HEK293 (cell line): ENCODE data around the gene SUSD3.

Experiments used
- CTCF ChIA-PET: fragments of 350-600 bp; formaldehyde crosslinking; extraction: SDS; loops from one replicate; lab custom pipeline; 2021; ENCODE audit warnings: antibody characterized with exemption; lab: Yijun Ruan, JAX
- POLR2A ChIA-PET: fragments of 300-600 bp; formaldehyde crosslinking; extraction: SDS; loops from one replicate; lab custom pipeline; 2020; ENCODE audit warnings: antibody characterized with exemption, inconsistent platforms; lab: Yijun Ruan, JAX
- H3K27ac ChIP-seq: fragments of 200-500 bp; sonication (Bioruptor generic); 2 replicates; pipeline ENCODE4 v1.5.1; 2014; ENCODE audit warnings: low read depth, low read length, control low read depth, inconsistent platforms; ENCODE audit errors: extremely low read depth
- H3K36me3 ChIP-seq, 2 experiments: fragments of 200-500 bp in 1 of 2; sonication (Bioruptor generic) in 1 of 2; 1 replicate in 1 of 2; 2 replicates in 1 of 2; pipeline ENCODE4 v1.5.1; 2014 to 2017; ENCODE audit warnings: inconsistent platforms in 2 of 2, low read length in 2 of 2; ENCODE audit not compliant: control insufficient read depth in 2 of 2, insufficient read depth in 1 of 2
- H3K4me1 ChIP-seq: fragments of 200-500 bp; sonication (Bioruptor generic); 2 replicates; pipeline ENCODE4 v1.5.1; 2014; ENCODE audit warnings: mild to moderate bottlenecking, low read length, inconsistent platforms; ENCODE audit not compliant: control insufficient read depth, insufficient read depth
- H3K4me3 ChIP-seq: 2 replicates; pipeline ENCODE4 v1.5.1; 2011; ENCODE audit warnings: low read depth, mild to moderate bottlenecking, control low read depth, low read length, moderate library complexity
- H3K9me3 ChIP-seq: fragments of 200-500 bp; sonication (Bioruptor generic); 2 replicates; pipeline ENCODE4 v1.5.1; 2014; ENCODE audit warnings: low read depth, low read length, inconsistent platforms; ENCODE audit not compliant: control insufficient read depth, insufficient read depth
- BCL11B ChIP-seq: fragments of 450-650 bp; formaldehyde crosslinking; IDR thresholded peaks from 2 replicates; pipeline ENCODE4 v1.5.1; 2016; ENCODE audit warnings: low read depth, missing biosample characterization, missing genetic modification characterization
- OSR2 ChIP-seq: fragments of 450-650 bp; formaldehyde crosslinking; IDR thresholded peaks from 2 replicates; pipeline ENCODE4 v1.5.1; 2016; ENCODE audit warnings: missing biosample characterization, missing genetic modification characterization
- PRDM1 ChIP-seq: fragments of 450-650 bp; formaldehyde crosslinking; IDR thresholded peaks from 2 replicates; pipeline ENCODE4; 2016; ENCODE audit warnings: missing biosample characterization, missing genetic modification characterization
- SCRT1 ChIP-seq: fragments of 450-650 bp; formaldehyde crosslinking; IDR thresholded peaks from 2 replicates; pipeline ENCODE4 v1.5.1; 2016; ENCODE audit warnings: missing biosample characterization, missing genetic modification characterization, borderline replicate concordance
- ZBTB21 ChIP-seq: fragments of 450-650 bp; formaldehyde crosslinking; IDR thresholded peaks from 2 replicates; pipeline ENCODE4 v1.5.1; 2017; ENCODE audit warnings: missing biosample characterization, missing genetic modification characterization
- ZEB2 ChIP-seq: fragments of 450-650 bp; formaldehyde crosslinking; IDR thresholded peaks from 2 replicates; pipeline ENCODE4 v1.5.1; 2016; ENCODE audit warnings: missing biosample characterization, missing genetic modification characterization
- ZFP69B ChIP-seq: fragments of 450-650 bp; formaldehyde crosslinking; IDR thresholded peaks from 2 replicates; pipeline ENCODE4 v1.5.1; 2016; ENCODE audit warnings: missing biosample characterization, missing genetic modification characterization
- ZNF138 ChIP-seq: fragments of 450-650 bp; formaldehyde crosslinking; IDR thresholded peaks from 2 replicates; pipeline ENCODE4 v1.5.1; 2016; ENCODE audit warnings: missing biosample characterization, missing genetic modification characterization, borderline replicate concordance
- ZNF23 ChIP-seq: fragments of 450-650 bp; formaldehyde crosslinking; IDR thresholded peaks from 2 replicates; pipeline ENCODE4 v1.5.1; 2016; ENCODE audit warnings: missing biosample characterization, missing genetic modification characterization, borderline replicate concordance
- ZNF404 ChIP-seq: fragments of 450-650 bp; formaldehyde crosslinking; IDR thresholded peaks from 2 replicates; pipeline ENCODE4 v1.5.1; 2017; ENCODE audit warnings: missing biosample characterization, missing genetic modification characterization
- ZNF600 ChIP-seq: fragments of 450-650 bp; formaldehyde crosslinking; IDR thresholded peaks from 2 replicates; pipeline ENCODE4 v1.5.1; 2016; ENCODE audit warnings: missing biosample characterization, missing genetic modification characterization
- ZNF747 ChIP-seq: fragments of 450-650 bp; formaldehyde crosslinking; IDR thresholded peaks from 2 replicates; pipeline ENCODE4 v1.5.1; 2016; ENCODE audit warnings: missing biosample characterization, missing genetic modification characterization
- ZNF791 ChIP-seq: fragments of 450-650 bp; formaldehyde crosslinking; IDR thresholded peaks from 2 replicates; pipeline ENCODE4 v1.5.1; 2016; ENCODE audit warnings: missing biosample characterization, missing genetic modification characterization
- TF ChIP-seq, protein P1 (sequence below): fragments of 450-650 bp; formaldehyde crosslinking; IDR thresholded peaks from 2 replicates; pipeline ENCODE4 v1.5.1; 2016; ENCODE audit warnings: missing biosample characterization, missing genetic modification characterization
- TF ChIP-seq, protein P2 (sequence below): fragments of 450-650 bp; formaldehyde crosslinking; IDR thresholded peaks from 2 replicates; pipeline ENCODE4 v1.5.1; 2017; ENCODE audit warnings: missing biosample characterization, missing genetic modification characterization
- TF ChIP-seq, protein P3 (sequence below): fragments of 450-650 bp; formaldehyde crosslinking; IDR thresholded peaks from 2 replicates; pipeline ENCODE4 v1.5.1; 2016; ENCODE audit warnings: missing biosample characterization, missing genetic modification characterization
- TF ChIP-seq, protein P4 (sequence below): fragments of 450-650 bp; formaldehyde crosslinking; IDR thresholded peaks from 2 replicates; pipeline ENCODE4 v1.5.1; 2016; ENCODE audit warnings: missing biosample characterization, missing genetic modification characterization

SUSD3 gene

DNA sequence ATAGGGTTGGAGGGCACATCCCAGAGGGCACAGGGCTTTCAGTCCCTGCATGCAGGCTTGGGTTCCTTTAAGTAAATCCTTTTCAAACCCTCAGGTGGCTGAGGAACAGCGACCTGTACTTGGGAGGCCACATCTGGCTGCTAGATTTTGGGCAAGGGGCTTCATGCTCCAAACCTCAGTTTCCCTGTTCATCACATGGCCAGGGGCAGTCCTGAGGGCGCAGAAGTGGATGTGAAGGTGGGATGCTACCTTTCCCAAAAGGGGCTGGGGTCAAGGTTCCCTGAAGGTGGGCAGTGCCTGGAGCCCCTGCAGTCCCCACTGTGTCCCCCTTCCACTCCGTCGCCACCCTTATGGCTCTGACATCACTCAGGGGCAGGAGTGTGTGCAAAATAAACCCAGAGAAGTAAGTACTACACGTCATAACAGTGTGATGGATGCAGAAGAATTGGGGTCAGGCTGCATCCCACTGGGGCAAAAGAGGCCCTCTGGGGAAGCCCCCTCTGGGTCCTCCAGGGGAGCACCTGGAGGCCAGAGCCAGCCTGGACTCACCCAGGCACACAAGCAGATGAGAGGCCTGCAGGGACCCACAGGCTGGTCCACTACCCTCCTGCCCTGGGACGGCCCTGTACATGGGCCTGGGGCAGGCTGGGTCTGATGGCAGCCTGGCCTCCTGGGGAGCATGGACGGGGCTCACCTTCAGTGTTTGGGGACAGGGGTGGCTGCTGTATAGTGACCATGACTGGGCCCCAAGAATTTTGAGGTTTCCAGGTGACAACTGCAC lies 35.6 kb downstream of the SUSD3 start:
- CTCF ChIA-PET: no interaction called here

DNA sequence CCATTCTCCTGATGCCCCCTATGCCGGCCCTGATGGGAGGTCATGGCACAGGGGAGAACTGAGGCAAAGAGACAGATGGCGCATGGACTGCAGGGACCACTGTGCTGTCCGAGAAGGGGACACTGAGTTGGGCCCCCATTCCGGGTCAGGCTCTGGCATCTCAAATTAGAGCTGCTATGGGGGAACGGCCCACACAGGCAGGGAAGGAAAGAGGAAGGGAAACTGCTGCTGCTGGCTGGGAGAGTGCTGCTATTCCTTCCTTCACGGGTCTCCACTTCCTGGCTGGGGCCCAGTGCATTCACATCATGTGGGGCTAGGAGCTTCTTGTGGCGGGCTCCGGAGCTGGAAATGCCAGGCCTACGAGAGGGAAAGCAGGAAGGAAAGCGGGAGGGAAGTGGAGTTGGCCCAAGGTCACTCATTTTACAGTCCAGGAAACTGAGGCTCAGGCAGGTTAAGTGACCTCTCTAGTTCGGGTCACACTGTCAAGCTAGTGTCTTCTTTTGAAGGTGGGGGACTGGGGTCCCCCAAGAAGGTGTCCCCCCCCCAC lies 36.2 kb downstream of the SUSD3 start:
- ChIA-PET POLR2A (interaction anchor here (1.3 to 2.1 kb wide), 4 partner anchors 15 to 471 kb away, joined by 6 to 15 read pairs (median 8); partner anchors contain the start of gene NINJ1), CTCF (interaction anchor here (1.2 kb wide), 1 partner anchor 91 kb away, joined by 6 read pairs; no protein-coding TSS in a partner anchor)
- H3K27ac ChIP-seq: peak overlapping the region; percentile 63
- no peak for TF ChIP-seq ZNF791 (tag by site-specific recombination)
- no peak for TF ChIP-seq ZNF747 (tag by site-specific recombination)
- no peak for TF ChIP-seq ZEB2 (tag by site-specific recombination)
- no peak for TF ChIP-seq ZNF600
- TF ChIP-seq, protein P1, sequence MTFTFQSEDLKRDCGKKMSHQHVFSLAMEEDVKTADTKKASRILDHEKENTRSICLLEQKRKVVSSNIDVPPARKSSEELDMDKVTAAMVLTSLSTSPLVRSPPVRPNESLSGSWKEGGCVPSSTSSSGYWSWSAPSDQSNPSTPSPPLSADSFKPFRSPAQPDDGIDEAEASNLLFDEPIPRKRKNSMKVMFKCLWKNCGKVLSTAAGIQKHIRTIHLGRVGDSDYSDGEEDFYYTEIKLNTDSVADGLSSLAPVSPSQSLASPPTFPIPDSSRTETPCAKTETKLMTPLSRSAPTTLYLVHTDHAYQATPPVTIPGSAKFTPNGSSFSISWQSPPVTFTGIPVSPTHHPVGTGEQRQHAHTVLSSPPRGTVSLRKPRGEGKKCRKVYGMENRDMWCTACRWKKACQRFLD (tag by site-specific recombination): no peak
- no peak for TF ChIP-seq OSR2 (tag by site-specific recombination)
- no peak for TF ChIP-seq ZNF404 (tag by site-specific recombination)
- no peak for TF ChIP-seq ZNF138 (tag by site-specific recombination)
- TF ChIP-seq, protein P2, sequence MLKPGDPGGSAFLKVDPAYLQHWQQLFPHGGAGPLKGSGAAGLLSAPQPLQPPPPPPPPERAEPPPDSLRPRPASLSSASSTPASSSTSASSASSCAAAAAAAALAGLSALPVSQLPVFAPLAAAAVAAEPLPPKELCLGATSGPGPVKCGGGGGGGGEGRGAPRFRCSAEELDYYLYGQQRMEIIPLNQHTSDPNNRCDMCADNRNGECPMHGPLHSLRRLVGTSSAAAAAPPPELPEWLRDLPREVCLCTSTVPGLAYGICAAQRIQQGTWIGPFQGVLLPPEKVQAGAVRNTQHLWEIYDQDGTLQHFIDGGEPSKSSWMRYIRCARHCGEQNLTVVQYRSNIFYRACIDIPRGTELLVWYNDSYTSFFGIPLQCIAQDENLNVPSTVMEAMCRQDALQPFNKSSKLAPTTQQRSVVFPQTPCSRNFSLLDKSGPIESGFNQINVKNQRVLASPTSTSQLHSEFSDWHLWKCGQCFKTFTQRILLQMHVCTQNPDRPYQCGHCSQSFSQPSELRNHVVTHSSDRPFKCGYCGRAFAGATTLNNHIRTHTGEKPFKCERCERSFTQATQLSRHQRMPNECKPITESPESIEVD: no peak
- no peak for TF ChIP-seq ZBTB21 (tag by site-specific recombination)
- TF ChIP-seq, all 188 proteins: peak for 0
- peaks cover 2% of the 10 kb centered on the region; the same call in 1 of the 2 replicates for H3K4me1 ChIP-seq
- H3K4me3 ChIP-seq: no peak overlapping the region; the same call in 1 of the 2 replicates
- H3K9me3 ChIP-seq: no peaks in the 10 kb centered on the region
- no peaks in the 10 kb centered on the region for H3K36me3 ChIP-seq

More for the DNA sequence above, 35.6 kb downstream of the SUSD3 start:
- Histone ChIP-seq H3K27ac (no peak overlapping the region), H3K4me3 (no peak overlapping the region), H3K36me3 (no peaks in the 10 kb centered on the region), H3K4me1 (peaks cover 2% of the 10 kb centered on the region; the same call in 1 of the 2 replicates), H3K9me3 (no peaks in the 10 kb centered on the region)
- TF ChIP-seq, protein P3, sequence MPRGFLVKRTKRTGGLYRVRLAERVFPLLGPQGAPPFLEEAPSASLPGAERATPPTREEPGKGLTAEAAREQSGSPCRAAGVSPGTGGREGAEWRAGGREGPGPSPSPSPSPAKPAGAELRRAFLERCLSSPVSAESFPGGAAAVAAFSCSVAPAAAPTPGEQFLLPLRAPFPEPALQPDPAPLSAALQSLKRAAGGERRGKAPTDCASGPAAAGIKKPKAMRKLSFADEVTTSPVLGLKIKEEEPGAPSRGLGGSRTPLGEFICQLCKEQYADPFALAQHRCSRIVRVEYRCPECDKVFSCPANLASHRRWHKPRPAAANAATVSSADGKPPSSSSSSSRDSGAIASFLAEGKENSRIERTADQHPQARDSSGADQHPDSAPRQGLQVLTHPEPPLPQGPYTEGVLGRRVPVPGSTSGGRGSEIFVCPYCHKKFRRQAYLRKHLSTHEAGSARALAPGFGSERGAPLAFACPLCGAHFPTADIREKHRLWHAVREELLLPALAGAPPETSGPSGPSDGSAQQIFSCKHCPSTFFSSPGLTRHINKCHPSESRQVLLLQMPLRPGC: no peak
- TF ChIP-seq ZFP69B (tag by site-specific recombination): no peak
- TF ChIP-seq, protein P4, sequence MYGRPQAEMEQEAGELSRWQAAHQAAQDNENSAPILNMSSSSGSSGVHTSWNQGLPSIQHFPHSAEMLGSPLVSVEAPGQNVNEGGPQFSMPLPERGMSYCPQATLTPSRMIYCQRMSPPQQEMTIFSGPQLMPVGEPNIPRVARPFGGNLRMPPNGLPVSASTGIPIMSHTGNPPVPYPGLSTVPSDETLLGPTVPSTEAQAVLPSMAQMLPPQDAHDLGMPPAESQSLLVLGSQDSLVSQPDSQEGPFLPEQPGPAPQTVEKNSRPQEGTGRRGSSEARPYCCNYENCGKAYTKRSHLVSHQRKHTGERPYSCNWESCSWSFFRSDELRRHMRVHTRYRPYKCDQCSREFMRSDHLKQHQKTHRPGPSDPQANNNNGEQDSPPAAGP: no peak
- no peak for TF ChIP-seq ZNF23
- no peak for TF ChIP-seq PRDM1 (tag by site-specific recombination)
- no peak for TF ChIP-seq BCL11B (tag by site-specific recombination)
- no peak for TF ChIP-seq SCRT1 (tag by site-specific recombination)
- POLR2A ChIA-PET: no interaction called here
